ENCODE results near the gene MAGOHB.

MAGOHB gene

GRCh38 chr12:10610188-10610587, 3.2 kb downstream of the MAGOHB start:
- no peak for DNase-seq
- H3K27ac ChIP-seq: no peak overlapping the region
- H3K27me3 ChIP-seq (ENCODE audit: insufficient read depth, low read depth, severe bottlenecking): no peaks in the 10 kb centered on the region
- peaks cover 50% of the 10 kb centered on the region for H3K36me3 ChIP-seq
- TF ChIP-seq, protein P1, sequence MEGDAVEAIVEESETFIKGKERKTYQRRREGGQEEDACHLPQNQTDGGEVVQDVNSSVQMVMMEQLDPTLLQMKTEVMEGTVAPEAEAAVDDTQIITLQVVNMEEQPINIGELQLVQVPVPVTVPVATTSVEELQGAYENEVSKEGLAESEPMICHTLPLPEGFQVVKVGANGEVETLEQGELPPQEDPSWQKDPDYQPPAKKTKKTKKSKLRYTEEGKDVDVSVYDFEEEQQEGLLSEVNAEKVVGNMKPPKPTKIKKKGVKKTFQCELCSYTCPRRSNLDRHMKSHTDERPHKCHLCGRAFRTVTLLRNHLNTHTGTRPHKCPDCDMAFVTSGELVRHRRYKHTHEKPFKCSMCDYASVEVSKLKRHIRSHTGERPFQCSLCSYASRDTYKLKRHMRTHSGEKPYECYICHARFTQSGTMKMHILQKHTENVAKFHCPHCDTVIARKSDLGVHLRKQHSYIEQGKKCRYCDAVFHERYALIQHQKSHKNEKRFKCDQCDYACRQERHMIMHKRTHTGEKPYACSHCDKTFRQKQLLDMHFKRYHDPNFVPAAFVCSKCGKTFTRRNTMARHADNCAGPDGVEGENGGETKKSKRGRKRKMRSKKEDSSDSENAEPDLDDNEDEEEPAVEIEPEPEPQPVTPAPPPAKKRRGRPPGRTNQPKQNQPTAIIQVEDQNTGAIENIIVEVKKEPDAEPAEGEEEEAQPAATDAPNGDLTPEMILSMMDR (IDR thresholded peaks at IDR 0.05; ENCODE audit: low read depth, low read length): no peak
- H3K4me3 ChIP-seq (ENCODE audit: low read depth, low read length): no peak overlapping the region
- H3K9me3 ChIP-seq (ENCODE audit: severe bottlenecking): no peaks in the 10 kb centered on the region

DNA sequence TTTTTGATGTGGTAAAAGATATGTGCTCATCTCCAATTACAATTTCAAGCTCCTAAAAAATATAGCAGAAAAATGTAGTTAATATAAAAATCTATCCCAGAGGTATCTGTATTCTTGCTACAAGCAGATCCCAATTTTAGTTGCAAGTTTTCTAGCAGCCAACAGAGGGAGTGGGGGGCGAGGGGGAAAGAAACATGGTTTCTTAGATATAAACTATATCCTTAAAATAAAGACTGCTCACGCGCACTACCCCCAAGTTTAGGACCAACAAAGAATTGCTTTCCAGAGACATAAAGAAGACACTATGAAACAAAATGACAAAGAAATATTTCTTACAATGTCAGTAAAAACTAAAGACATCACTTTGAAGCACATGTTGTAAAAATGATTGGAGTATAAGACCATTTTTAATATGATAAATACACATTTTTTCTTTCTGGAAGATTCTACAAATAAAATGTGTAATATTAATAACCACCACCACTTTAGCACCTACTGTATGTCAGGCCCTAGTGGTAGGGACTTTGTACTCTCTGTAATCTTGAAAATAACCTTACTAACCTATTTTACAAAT, 5.4 kb downstream of the MAGOHB start:
- no peak overlapping the region for H3K27ac ChIP-seq
- no peaks in the 10 kb centered on the region for H3K27me3 ChIP-seq (ENCODE audit: insufficient read depth, low read depth, severe bottlenecking)
- peaks cover 49% of the 10 kb centered on the region for H3K36me3 ChIP-seq
- no peak for DNase-seq
- H3K4me3 ChIP-seq (ENCODE audit: low read depth, low read length): no peak overlapping the region
- H3K9me3 ChIP-seq (ENCODE audit: severe bottlenecking): no peaks in the 10 kb centered on the region
- TF ChIP-seq, protein P1 (IDR thresholded peaks at IDR 0.05; ENCODE audit: low read depth, low read length): no peak

GRCh38 chr12:10601860-10602259, 11.5 kb downstream of the MAGOHB start:
- no peaks in the 10 kb centered on the region for H3K27me3 ChIP-seq (ENCODE audit: insufficient read depth, low read depth, severe bottlenecking)
- no peak for DNase-seq
- H3K36me3 ChIP-seq: peaks cover 6% of the 10 kb centered on the region
- TF ChIP-seq, protein P1 (IDR thresholded peaks at IDR 0.05; ENCODE audit: low read depth, low read length): no peak
- H3K27ac ChIP-seq: no peak overlapping the region
- H3K4me3 ChIP-seq (ENCODE audit: low read depth, low read length): no peak overlapping the region
- H3K9me3 ChIP-seq (ENCODE audit: severe bottlenecking): no peaks in the 10 kb centered on the region

DNA sequence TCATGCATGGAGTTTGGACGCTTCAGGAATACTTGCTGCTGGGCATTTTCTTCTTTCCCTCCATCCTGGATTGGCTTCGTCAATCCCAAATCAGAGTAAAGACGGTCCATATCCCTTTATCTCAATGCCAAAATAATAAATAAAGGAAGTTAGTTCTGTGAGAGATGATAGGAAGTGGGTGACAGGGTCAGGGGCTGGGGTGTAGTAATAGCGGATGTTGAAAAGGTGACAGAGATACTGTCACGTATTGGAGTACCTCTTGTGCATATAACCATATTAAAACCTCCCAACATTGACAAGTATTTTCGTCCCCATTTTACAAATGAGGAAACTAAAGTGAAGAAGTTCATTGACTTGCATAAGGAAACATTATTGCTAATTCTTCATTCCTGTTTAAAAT, 12.4 kb downstream of the MAGOHB start:
- Histone ChIP-seq H3K27ac (no peak overlapping the region), H3K36me3 (peaks cover 4% of the 10 kb centered on the region; the same call in 1 of the 2 replicates), H3K4me3 (ENCODE audit: low read depth, low read length) (no peak overlapping the region), H3K27me3 (ENCODE audit: insufficient read depth, low read depth, severe bottlenecking) (no peaks in the 10 kb centered on the region), H3K9me3 (ENCODE audit: severe bottlenecking) (no peaks in the 10 kb centered on the region)
- TF ChIP-seq, protein P1 (IDR thresholded peaks at IDR 0.05; ENCODE audit: low read depth, low read length): no peak
- no peak for DNase-seq

DNA sequence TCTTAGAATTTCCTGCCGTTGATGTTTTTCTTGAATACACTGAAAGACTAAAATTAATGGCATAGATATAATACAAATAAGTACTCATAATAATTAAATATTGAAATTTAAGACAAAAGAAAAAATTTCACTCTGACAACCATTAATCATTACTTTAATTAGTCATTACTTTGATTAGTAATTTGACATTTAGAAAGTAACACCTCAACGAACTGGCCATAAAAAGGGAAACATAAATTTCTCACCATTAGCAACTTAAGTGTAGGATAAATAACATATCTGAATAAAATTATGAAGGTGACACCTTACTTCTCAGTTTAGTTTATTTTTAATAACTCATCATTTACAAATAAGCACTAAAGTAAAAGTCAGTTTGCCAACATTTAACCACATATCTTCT, 17.5 kb downstream of the MAGOHB start:
- TF ChIP-seq, protein P1 (IDR thresholded peaks at IDR 0.05; ENCODE audit: low read depth, low read length): no peak
- H3K36me3 ChIP-seq: peaks cover 2% of the 10 kb centered on the region; the same call in 1 of the 2 replicates

DNA sequence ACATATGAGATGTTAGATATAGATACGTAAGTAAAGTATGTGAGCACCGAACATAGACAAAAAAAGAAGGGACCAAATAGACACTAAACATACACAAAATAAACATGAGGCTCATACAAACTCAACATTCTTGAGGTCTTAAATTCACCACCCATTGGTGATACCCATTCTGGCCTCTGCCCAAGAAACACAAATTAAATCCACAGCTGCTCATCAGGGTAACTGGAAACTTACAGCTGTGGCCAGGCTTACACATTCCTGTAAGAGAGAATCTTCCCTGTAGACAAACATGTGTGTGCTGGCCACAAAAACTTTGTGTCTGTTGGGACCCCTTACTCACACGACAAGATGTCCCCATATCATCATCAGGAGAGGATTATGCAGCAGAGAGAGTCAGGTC, 22.4 kb downstream of the MAGOHB start:
- Histone ChIP-seq H3K27me3 (ENCODE audit: insufficient read depth, low read depth, severe bottlenecking) (no peaks in the 10 kb centered on the region), H3K36me3 (peaks cover 2% of the 10 kb centered on the region; the same call in 1 of the 2 replicates), H3K27ac (no peak overlapping the region)

More for the DNA sequence above, 17.5 kb downstream of the MAGOHB start:
- Histone ChIP-seq H3K27me3 (ENCODE audit: insufficient read depth, low read depth, severe bottlenecking) (no peaks in the 10 kb centered on the region), H3K27ac (no peak overlapping the region), H3K9me3 (ENCODE audit: severe bottlenecking) (no peaks in the 10 kb centered on the region), H3K4me3 (ENCODE audit: low read depth, low read length) (no peak overlapping the region)
- DNase-seq: no peak

More for the DNA sequence above, 22.4 kb downstream of the MAGOHB start:
- no peak overlapping the region for H3K4me3 ChIP-seq (ENCODE audit: low read depth, low read length)
- no peaks in the 10 kb centered on the region for H3K9me3 ChIP-seq (ENCODE audit: severe bottlenecking)
- TF ChIP-seq, protein P1 (IDR thresholded peaks at IDR 0.05; ENCODE audit: low read depth, low read length): no peak
- DNase-seq: no peak
